PC-9 (cell line): ENCODE measurements around the gene TBATA.

Experiments used
- CTCF ChIP-seq: fragments of 200-600 bp; sonication (generic); conservative IDR thresholded peaks from 2 replicates; pipeline ENCODE4 v1.6.1; 2017; ENCODE audit warnings: mixed run types, antibody characterized with exemption, mild to moderate bottlenecking, moderate library complexity
- EZH2 ChIP-seq: fragments of 200-600 bp; sonication (generic); IDR thresholded peaks from 2 replicates; pipeline ENCODE4 v1.8.0; 2017; ENCODE audit warnings: antibody characterized with exemption, low read depth

GRCh38 chr10:70747192-70747965 lies 37.8 kb downstream of the TBATA start:
- TF ChIP-seq CTCF (no peak), EZH2 (no peak)
